GM12878 (cell line): ENCODE measurements around the gene RBM43. TPM values are rescaled to one million over a fixed set of nuclear protein-coding genes. Genes with fewer than 3 reads are reported as not detected.

ENCODE experiments used
- CREB1 ChIP-seq: IDR thresholded peaks from 2 replicates; pipeline ENCODE4 v1.6.1; 2012; ENCODE audit warnings: low read depth, mild to moderate bottlenecking, inconsistent platforms
- E2F4 ChIP-seq: IDR thresholded peaks from 2 replicates; pipeline ENCODE4 v1.6.1; 2012; ENCODE audit warnings: low read depth, low read length, improper control_type of control experiment
- EGR1 ChIP-seq, 2 experiments: IDR thresholded peaks; 1 replicate in 1 of 2; 2 replicates in 1 of 2; pipeline ENCODE4 v1.6.1; 2011 to 2012; ENCODE audit warnings: low read depth in 2 of 2, low read length in 2 of 2, borderline replicate concordance in 1 of 2, mild to moderate bottlenecking in 1 of 2, moderate library complexity in 1 of 2
- NFYB ChIP-seq: IDR thresholded peaks from 2 replicates; pipeline ENCODE4 v1.6.1; 2011; ENCODE audit warnings: low read depth, mild to moderate bottlenecking, low read length, improper control_type of control experiment, moderate library complexity; ENCODE audit not compliant: insufficient read depth
- PAX5 ChIP-seq: IDR thresholded peaks from 2 replicates; pipeline ENCODE4 v1.6.1; 2011; ENCODE audit warnings: low read depth, low read length, borderline replicate concordance
- PAX8 ChIP-seq: fragments of 450-650 bp; IDR thresholded peaks from 2 replicates; pipeline ENCODE4 v1.6.1; 2017; ENCODE audit warnings: mild to moderate bottlenecking, moderate library complexity
- SMC3 ChIP-seq: IDR thresholded peaks from 2 replicates; pipeline ENCODE4 v1.6.1; 2011; ENCODE audit warnings: low read length, improper control_type of control experiment, borderline replicate concordance
- TAF1 ChIP-seq: IDR thresholded peaks from 2 replicates; pipeline ENCODE4 v1.6.1; 2011; ENCODE audit warnings: mild to moderate bottlenecking, low read depth, low read length, borderline replicate concordance
- TCF12 ChIP-seq: IDR thresholded peaks from 2 replicates; pipeline ENCODE4 v1.6.1; 2011; ENCODE audit warnings: low read depth, mild to moderate bottlenecking, low read length
- ZBTB4 ChIP-seq: fragments of 450-650 bp; formaldehyde crosslinking; IDR thresholded peaks from 2 replicates; pipeline ENCODE4 v1.4.0; 2022; ENCODE audit warnings: mild to moderate bottlenecking, moderate library complexity
- polyA plus RNA-seq, 11 experiments: library from polyadenylated mRNA; depleted of rRNA in 4 of 11; unstranded in 6 of 11; stranded (reverse) in 5 of 11; fragments of >200 nt; fragmentation: Nextera tagmentation in 4 of 11; fragmentation: Illumina TruSeq in 1 of 11; extraction: Ambion mirVana in 4 of 11; extraction: Trizol in 1 of 11; gene quantifications; 1 replicate in 1 of 11; 2 replicates in 10 of 11; pipeline versions ENCODE4 v1.2.1 to v1.2.3, GENCODE V29; 2011 to 2016; ENCODE audit warnings: inconsistent platforms in 2 of 11, missing spikeins in 2 of 11, low read depth in 1 of 11
- total RNA-seq, 4 experiments: library from RNA; depleted of rRNA in 3 of 4; stranded (reverse); fragments of >200 nt in 3 of 4; fragmentation: Illumina TruSeq in 1 of 4; extraction: Trizol in 1 of 4; gene quantifications; 2 replicates each; pipeline versions ENCODE4 v1.2.1 to v1.2.3, GENCODE V29; 2013 to 2021

The RBM43 gene
- total and polyA plus RNA-seq, 10 of the 15 experiments (the other 5 are each of a cell fraction or from before 2014, with no cell fraction given): 0.86 to 5.3 (median 2.6) TPM

- TF ChIP-seq EGR1 (IDR thresholded peaks at IDR 0.05; ENCODE audit: borderline replicate concordance in 1 of 2, low read depth in 2 of 2, low read length in 2 of 2) (no peak), ZBTB4 (CRISPR knock-in tag) (no peak), PAX5 (no peak), E2F4 (no peak), TCF12 (no peak), PAX8 (peak; percentile 70; the same call in 1 of the 2 replicates), CREB1 (no peak), TAF1 (0 out of 2 replicates have a peak, but pooled peaks have one; percentile 14), SMC3 (no peak), NFYB (no peak)
These were observed 28.6 kb upstream of the RBM43 start (continued) for GRCh38 chr2:151289972-151290866.
